C4-2B (cell line): ENCODE data around the gene ACSF3.
"Not testable (repeated sequence)": the region's sequence is repeated elsewhere in the genome, so short reads cannot be mapped to it uniquely, and the experiment has no call there.

Experiments used
- H3K27ac ChIP-seq: fragments of 450-650 bp; 2 replicates; pipeline ENCODE4 v1.5.1; 2017
- CTCF ChIP-seq: fragments of 450-650 bp; conservative IDR thresholded peaks from 2 replicates; pipeline ENCODE4 v1.5.1; 2017; ENCODE audit warnings: mild to moderate bottlenecking
- ZFX ChIP-seq: fragments of 450-650 bp; IDR thresholded peaks from 2 replicates; pipeline ENCODE4 v1.6.1; 2017

Gene ACSF3

GRCh38 chr16:89164436-89164835 lies 70.8 kb downstream of the ACSF3 start:
- TF ChIP-seq ZFX (no peak), CTCF (no peak)

GRCh38 chr16:89164847-89165680 lies 71.4 kb downstream of the ACSF3 start:
- no peak overlapping the region for H3K27ac ChIP-seq
- TF ChIP-seq ZFX (no peak), CTCF (no peak)

More at GRCh38 chr16:89164436-89164835, 70.8 kb downstream of the ACSF3 start:
- no peak overlapping the region for H3K27ac ChIP-seq

- H3K27ac ChIP-seq = not testable (repeated sequence)
Observed at GRCh38 chr16:89165681-89165979, 72.0 kb downstream of the ACSF3 start.

GRCh38 chr16:89166696-89167424 lies 73.2 kb downstream of the ACSF3 start:
- TF ChIP-seq ZFX (no peak), CTCF (no peak)
- peak overlapping the region; percentile 33; the same call in 1 of the 2 replicates for H3K27ac ChIP-seq

- peak overlapping the region; percentile 33; the same call in 1 of the 2 replicates for H3K27ac ChIP-seq
Observed at GRCh38 chr16:89167425-89167941, 73.8 kb downstream of the ACSF3 start.

GRCh38 chr16:89168381-89169189 lies 74.9 kb downstream of the ACSF3 start:
- H3K27ac ChIP-seq = no peak overlapping the region
- TF ChIP-seq CTCF (peak; percentile 19), ZFX (no peak)

More at GRCh38 chr16:89167425-89167941, 73.8 kb downstream of the ACSF3 start:
- no peak for TF ChIP-seq ZFX
- peak; percentile 93 for TF ChIP-seq CTCF

GRCh38 chr16:89169778-89170177 lies 76.1 kb downstream of the ACSF3 start:
- H3K27ac ChIP-seq = no peak overlapping the region
- TF ChIP-seq ZFX = no peak
- no peak for TF ChIP-seq CTCF
